Muscle layer of colon (tissue), 2 donors: ENCODE results near the gene LSM11.
"Not testable (repeated sequence)": the region's sequence is repeated elsewhere in the genome, so short reads cannot be mapped to it uniquely, and the experiment has no call there.

Experiments used
- H3K27ac ChIP-seq: one replicate; pipeline ENCODE4 v1.7.0; 2013; ENCODE audit warnings: low read depth, mild to moderate bottlenecking, low read length, moderate library complexity
- H3K27me3 ChIP-seq, 2 donors: one replicate each; pipeline ENCODE4 v1.7.0; 2013; ENCODE audit warnings: low read length in 2 of 2, mild to moderate bottlenecking in 2 of 2; ENCODE audit not compliant: insufficient read depth in 2 of 2, control insufficient read depth in 1 of 2
- H3K36me3 ChIP-seq: one replicate; pipeline ENCODE4 v1.7.0; 2013; ENCODE audit warnings: mild to moderate bottlenecking, low read length; ENCODE audit not compliant: insufficient read depth
- H3K4me1 ChIP-seq: one replicate; pipeline ENCODE4 v1.7.0; 2013; ENCODE audit warnings: mild to moderate bottlenecking, low read length; ENCODE audit not compliant: insufficient read depth
- H3K4me3 ChIP-seq, 2 donors: one replicate each; pipeline ENCODE4 v1.7.0; 2013; ENCODE audit warnings: low read length in 2 of 2, low read depth in 1 of 2, mild to moderate bottlenecking in 1 of 2, moderate library complexity in 1 of 2
- H3K9ac ChIP-seq: one replicate; pipeline ENCODE4 v1.7.0; 2013; ENCODE audit warnings: low read length
- H3K9me3 ChIP-seq: one replicate; pipeline ENCODE4 v1.7.0; 2013; ENCODE audit warnings: mild to moderate bottlenecking, low read length
- donor health status: abdominal sarcoma.
- donor health status: Adenocarcinoma of cecum.

The LSM11 gene

GRCh38 chr5:157743163-157744050, at the start of gene LSM11:
LSM11 (plus strand) TSS chr5:157743712; CDS start chr5:157743751, 39 bp downstream.
- H3K27me3 ChIP-seq: no peaks in the 10 kb centered on the region
- peaks cover 16% of the 10 kb centered on the region for H3K36me3 ChIP-seq
- H3K9ac ChIP-seq: peak within 1 kb of the TSS; percentile 78
- H3K4me1 ChIP-seq: peaks cover 18% of the 10 kb centered on the region
- H3K4me3 ChIP-seq: peak within 1 kb of the TSS; percentile 72 to 83
- H3K9me3 ChIP-seq: no peaks in the 10 kb centered on the region
- H3K27ac ChIP-seq: peak within 1 kb of the TSS; percentile 55

DNA sequence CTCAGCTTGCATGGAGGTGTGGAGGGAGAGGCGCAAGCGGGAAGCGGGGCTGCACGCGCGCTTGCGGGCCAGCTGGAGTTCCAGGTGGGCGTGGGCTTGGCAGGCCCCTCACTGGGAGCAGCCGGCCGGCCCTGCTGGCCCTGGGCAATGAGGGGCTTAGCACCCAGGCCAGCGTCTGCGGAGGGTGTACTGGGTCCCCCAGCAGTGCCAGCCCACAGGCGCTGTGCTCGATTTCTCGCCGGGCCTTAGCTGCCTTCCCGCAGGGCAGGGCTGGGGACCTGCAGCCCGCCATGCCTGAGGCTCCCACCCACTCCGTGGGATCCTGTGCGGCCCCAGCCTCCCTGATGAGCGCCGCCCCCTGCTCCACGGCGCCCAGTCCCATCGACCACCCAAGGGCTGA, 49.7 kb upstream of the LSM11 start:
- not testable (repeated sequence) for H3K9me3 ChIP-seq, H3K27me3 ChIP-seq, H3K4me3 ChIP-seq, H3K4me1 ChIP-seq, H3K36me3 ChIP-seq, H3K9ac ChIP-seq, H3K27ac ChIP-seq

GRCh38 chr5:157696154-157696553, 47.4 kb upstream of the LSM11 start:
- H3K9ac ChIP-seq, H3K36me3 ChIP-seq, H3K4me3 ChIP-seq, H3K9me3 ChIP-seq, H3K27me3 ChIP-seq, H3K4me1 ChIP-seq, H3K27ac ChIP-seq: not testable (repeated sequence)

- not testable (repeated sequence) for H3K36me3 ChIP-seq, H3K27me3 ChIP-seq, H3K9ac ChIP-seq, H3K4me3 ChIP-seq, H3K27ac ChIP-seq, H3K9me3 ChIP-seq, H3K4me1 ChIP-seq
These were observed 44.8 kb upstream of the LSM11 start for GRCh38 chr5:157698674-157699073.

DNA sequence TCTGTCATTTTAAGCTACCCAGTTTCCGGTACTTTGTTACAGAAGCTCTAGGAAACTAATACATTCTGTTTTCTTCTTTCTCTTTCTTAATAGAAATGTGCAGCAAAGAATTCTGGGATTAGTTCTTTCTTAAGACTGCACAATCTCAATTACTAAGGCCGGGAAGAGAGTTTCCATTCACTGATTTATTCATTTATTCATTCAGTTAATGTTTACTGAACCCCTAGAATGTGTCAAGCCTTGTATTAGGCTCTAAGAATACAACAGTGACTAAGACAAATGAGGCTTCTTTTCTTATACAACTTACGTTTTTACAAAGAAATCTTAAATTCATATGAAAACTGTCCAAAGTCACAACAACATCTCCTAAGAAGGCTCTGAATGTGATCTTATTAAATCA, 39.8 kb upstream of the LSM11 start:
- no peaks in the 10 kb centered on the region for H3K9me3 ChIP-seq

GRCh38 chr5:157708866-157709265, 34.6 kb upstream of the LSM11 start:
- Histone ChIP-seq H3K27ac (no peak overlapping the region), H3K4me1 (no peaks in the 10 kb centered on the region), H3K9ac (no peak overlapping the region)

More for the DNA sequence above, 39.8 kb upstream of the LSM11 start:
- Histone ChIP-seq H3K4me1 (no peaks in the 10 kb centered on the region), H3K4me3 (no peak overlapping the region), H3K27me3 (no peaks in the 10 kb centered on the region), H3K9ac (no peak overlapping the region), H3K27ac (no peak overlapping the region), H3K36me3 (no peaks in the 10 kb centered on the region)

GRCh38 chr5:157709346-157709745, 34.2 kb upstream of the LSM11 start:
- Histone ChIP-seq H3K9me3 (no peaks in the 10 kb centered on the region), H3K4me3 (no peak overlapping the region), H3K27ac (no peak overlapping the region)

More at GRCh38 chr5:157708866-157709265, 34.6 kb upstream of the LSM11 start:
- Histone ChIP-seq H3K36me3 (no peaks in the 10 kb centered on the region), H3K27me3 (no peaks in the 10 kb centered on the region), H3K9me3 (no peaks in the 10 kb centered on the region), H3K4me3 (no peak overlapping the region)

GRCh38 chr5:157710431-157710830, 33.1 kb upstream of the LSM11 start:
- Histone ChIP-seq H3K4me1 (no peaks in the 10 kb centered on the region), H3K9me3 (no peaks in the 10 kb centered on the region), H3K9ac (no peak overlapping the region), H3K27ac (no peak overlapping the region), H3K4me3 (no peak overlapping the region), H3K36me3 (no peaks in the 10 kb centered on the region), H3K27me3 (no peaks in the 10 kb centered on the region)

More at GRCh38 chr5:157709346-157709745, 34.2 kb upstream of the LSM11 start:
- Histone ChIP-seq H3K4me1 (no peaks in the 10 kb centered on the region), H3K27me3 (no peaks in the 10 kb centered on the region), H3K36me3 (no peaks in the 10 kb centered on the region), H3K9ac (no peak overlapping the region)

GRCh38 chr5:157710882-157711281, 32.6 kb upstream of the LSM11 start:
- no peaks in the 10 kb centered on the region for H3K27me3 ChIP-seq
- no peak overlapping the region for H3K27ac ChIP-seq
- no peak overlapping the region for H3K4me3 ChIP-seq
- no peaks in the 10 kb centered on the region for H3K9me3 ChIP-seq
- no peaks in the 10 kb centered on the region for H3K36me3 ChIP-seq
- no peaks in the 10 kb centered on the region for H3K4me1 ChIP-seq
- no peak overlapping the region for H3K9ac ChIP-seq

DNA sequence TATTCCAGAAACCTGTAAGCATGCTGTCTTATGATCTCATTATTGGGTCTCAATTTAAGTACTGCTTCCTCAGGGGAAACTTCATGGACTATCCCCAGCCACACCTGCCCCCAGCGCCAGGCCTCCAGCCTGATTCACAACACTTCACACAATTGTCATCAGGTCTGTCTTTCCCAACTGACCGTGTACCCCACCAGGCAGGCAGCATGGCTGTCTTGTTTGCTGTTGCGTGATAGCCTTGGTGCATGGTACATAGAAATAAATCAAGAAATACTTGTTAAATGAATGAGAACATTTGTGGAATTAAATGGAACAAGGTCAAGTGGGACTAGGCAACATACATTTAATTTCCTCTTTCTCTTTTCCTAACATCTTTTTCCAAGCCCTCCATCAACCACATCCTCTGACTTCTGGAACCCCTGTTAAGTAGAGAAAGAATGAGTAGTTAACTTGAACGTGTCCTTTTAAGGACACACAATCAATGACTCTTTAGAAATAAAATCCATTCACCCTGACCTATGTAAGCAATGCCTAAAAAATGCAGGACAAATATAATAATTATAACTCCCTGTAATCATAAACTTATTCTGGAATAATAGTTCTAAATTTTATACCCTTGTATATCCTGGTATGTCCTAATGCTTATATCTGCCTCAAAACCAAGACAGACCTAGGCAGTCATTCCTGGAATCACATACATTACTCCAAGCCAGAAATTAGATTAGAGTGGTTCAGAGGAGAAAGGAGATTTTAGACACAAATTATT, 29.5 kb upstream of the LSM11 start:
- Histone ChIP-seq H3K4me3 (no peak overlapping the region), H3K36me3 (no peaks in the 10 kb centered on the region), H3K9ac (no peak overlapping the region), H3K27me3 (no peaks in the 10 kb centered on the region), H3K4me1 (peaks cover 13% of the 10 kb centered on the region), H3K27ac (no peak overlapping the region), H3K9me3 (no peaks in the 10 kb centered on the region)

- Histone ChIP-seq H3K9me3 (no peaks in the 10 kb centered on the region), H3K27ac (no peak overlapping the region), H3K36me3 (no peaks in the 10 kb centered on the region), H3K4me3 (no peak overlapping the region), H3K27me3 (no peaks in the 10 kb centered on the region), H3K9ac (no peak overlapping the region), H3K4me1 (peaks cover 13% of the 10 kb centered on the region)
These were observed 29.0 kb upstream of the LSM11 start for GRCh38 chr5:157714596-157714864.
